LoVo (cell line): Measurements from ENCODE around the gene RPS19.
"Not testable (repeated sequence)": the region's sequence is repeated elsewhere in the genome, so short reads cannot be mapped to it uniquely, and the experiment has no call there.

Experiments
- DNase-seq: peaks from one replicate; pipeline ENCODE4 v3.0.0-alpha.2; 2016; ENCODE audit warnings: low spot score

Gene RPS19

DNA sequence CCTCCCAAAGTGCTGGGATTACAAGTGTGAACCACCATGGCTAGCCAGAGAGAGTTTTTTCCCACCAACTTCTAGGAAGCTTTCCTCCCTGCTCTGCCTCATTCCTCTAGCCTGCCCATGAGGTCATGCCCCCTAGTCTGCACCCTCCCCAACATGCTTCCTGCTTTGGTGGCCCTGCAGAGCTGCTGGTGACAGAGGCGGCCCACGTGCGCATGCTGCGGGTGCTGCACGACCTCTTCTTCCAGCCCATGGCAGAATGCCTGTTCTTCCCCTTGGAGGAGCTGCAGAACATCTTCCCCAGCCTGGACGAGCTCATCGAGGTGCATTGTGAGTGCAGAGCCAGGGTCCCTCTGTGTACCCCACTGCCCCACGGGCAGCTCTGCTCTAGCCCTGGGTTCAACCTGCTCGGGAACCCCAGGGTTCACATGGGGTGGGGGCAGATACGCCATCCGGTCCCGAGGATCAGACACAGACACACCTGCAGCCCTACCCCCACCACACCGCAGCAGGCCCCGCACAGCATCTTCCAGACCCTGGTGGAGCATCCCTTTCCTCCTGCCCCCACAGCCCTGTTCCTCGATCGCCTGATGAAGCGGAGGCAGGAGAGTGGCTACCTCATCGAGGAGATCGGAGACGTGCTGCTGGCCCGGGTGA lies 41.8 kb downstream of the RPS19 start:
- DNase-seq, result no peak

GRCh38 chr19:41902594-41902993 lies 42.5 kb downstream of the RPS19 start:
- DNase-seq, result no peak

DNA sequence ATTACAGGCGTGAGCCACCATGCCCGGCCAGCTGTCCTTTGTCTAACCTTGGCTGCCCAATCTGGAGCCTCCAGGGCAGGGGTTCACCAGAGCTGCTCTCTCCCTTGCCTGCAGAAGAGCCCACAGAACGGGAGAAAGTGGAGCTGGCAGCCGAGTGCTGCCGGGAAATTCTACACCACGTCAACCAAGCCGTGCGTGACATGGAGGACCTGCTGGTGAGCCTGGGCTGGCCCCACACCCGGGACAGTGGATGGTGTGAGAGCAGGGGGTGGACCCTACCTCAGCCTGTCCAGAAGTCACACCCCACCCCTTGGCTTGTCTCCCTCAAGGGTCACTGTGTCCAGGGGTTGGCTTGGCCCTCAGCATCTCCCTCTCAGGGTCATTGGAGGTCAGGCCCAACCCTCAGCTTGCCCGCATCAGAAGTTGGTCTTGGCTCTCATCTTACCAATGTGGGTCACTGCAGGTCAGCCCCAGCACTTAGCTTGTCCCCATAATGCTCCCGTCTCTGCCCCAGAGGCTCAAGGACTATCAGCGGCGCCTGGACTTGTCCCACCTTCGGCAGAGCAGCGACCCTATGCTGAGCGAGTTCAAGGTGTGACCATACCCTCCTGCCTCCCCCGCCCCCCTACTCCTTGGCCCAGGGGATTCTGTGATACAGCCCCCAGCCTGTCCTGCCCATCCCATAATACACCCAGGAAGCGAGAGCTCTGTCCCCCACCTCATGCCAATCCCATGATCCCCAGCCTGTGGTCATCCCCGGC lies 43.3 kb downstream of the RPS19 start:
- no peak for DNase-seq

- DNase-seq, result peak; percentile 88
Observed at GRCh38 chr19:41904118-41904870, 44.2 kb downstream of the RPS19 start.

DNA sequence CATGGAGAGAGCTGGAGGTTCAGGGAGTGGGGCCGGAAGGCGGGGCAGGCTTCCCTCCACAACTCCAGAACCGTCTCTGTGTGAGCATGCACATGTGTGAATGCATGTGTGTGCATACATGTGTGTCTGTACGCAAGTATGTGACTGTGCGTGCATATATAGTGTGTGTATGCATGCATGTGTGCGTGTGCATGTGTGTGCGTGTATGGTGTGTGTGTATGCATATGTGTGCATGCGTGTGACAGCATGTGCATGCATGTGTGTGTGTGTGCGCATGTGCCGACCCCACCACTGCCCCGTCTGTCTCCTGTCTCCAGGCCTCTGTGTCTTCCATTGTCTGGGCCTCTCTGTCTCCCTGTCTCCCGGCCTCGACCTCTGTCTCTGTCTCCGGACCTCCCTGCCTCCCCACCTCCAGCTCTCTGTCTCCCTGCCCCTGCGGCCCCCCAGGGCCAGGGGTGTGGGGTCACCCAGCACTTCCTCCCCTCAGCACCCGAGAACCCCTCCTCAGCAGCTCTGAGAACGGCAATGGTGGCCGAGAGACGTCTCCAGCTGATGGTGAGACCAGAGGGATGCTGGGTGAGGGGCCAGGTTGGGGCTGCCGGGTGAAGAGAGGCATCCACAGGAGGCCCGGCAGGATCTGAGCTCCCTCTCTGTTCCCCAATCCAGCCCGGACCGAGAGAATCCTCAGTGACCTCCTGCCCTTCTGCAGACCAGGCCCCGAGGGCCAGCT lies 45.4 kb downstream of the RPS19 start:
- DNase-seq, result no peak

DNA sequence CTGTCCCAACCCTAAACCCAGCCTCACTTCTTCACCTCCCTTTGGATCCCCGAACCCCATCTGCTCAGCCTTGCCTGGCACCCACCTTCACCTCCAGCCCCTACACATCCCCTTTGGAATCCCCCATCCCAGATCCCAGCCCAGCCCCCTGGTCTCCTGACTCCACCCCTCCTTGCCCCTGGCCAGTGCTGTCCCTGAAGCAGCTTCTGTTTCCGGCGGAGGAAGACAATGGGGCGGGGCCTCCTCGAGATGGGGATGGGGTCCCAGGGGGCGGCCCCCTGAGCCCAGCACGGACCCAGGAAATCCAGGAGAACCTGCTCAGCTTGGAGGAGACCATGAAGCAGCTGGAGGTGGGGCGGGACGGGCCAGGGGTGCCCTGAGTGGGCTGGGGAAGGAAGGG lies 46.2 kb downstream of the RPS19 start:
- no peak for DNase-seq

GRCh38 chr19:41906916-41907680 lies 47.0 kb downstream of the RPS19 start:
- no peak for DNase-seq

DNA sequence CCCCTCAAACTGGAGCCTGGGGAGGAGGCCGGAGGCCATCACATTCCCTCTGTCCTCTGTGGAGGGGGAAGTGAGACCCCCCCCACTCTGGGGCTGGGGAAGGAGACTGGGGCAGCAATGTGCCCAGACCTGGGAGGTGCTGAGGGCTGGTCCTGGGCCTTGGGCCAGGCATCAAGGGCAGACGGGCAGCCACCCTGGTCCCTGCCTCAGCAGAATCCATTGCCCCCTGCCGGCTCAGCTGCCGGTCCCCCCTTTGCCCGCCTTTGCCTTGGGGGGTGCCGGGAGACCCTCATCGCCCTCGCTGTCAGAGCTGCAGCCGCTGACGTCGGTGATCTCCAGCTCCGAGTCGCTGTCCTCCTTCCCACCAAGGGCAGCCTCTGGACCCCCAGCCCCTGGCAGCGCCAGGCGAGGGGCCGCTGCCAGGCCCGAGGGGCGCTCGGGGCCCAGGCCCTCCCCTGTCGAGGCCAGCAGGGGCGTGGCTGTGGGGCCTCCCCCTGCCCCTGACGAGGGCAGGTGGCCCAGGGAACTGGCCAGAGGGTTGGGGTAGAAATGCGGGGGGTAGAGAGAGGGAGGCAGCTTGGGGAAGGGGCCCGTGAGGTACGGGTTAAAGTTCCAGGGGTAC lies 48.0 kb downstream of the RPS19 start:
- no peak for DNase-seq

DNA sequence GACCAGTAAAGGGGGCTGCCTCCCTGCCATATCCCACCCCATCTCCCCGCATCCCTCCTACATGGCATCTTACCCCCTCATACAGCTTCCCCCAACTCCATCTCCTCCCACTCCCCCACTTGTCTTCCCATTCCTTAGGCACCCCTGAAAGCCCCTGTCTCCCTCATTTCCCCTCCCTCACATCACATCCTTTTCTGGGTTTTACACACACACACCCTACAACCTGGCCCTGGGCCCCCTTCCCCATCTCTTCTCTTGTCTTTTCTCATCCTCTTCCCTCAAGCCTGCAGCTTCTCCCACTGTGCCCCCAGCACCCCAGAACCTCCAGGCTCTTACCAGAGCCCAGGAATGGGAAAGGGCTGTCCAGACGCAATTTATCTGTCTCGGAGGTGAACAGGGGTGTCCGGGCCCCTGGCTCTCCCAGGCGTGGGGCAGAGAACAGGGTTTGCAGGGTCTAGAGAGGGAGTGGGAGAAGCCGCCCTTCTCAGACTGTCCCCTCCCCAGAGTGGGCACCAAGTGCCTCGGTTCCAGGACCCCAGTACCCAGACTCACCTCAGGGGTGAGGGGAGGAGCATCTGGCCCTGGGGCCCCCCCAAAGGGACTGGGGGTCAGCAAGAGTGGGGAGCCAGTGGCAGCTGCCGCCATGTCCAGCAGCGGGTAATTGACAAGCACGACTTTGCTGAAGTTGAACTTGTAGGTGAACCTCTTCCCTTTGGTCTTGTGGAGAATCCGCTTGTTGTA lies 48.8 kb downstream of the RPS19 start:
- no peak for DNase-seq

GRCh38 chr19:41909706-41910105 lies 49.7 kb downstream of the RPS19 start:
- no peak for DNase-seq

DNA sequence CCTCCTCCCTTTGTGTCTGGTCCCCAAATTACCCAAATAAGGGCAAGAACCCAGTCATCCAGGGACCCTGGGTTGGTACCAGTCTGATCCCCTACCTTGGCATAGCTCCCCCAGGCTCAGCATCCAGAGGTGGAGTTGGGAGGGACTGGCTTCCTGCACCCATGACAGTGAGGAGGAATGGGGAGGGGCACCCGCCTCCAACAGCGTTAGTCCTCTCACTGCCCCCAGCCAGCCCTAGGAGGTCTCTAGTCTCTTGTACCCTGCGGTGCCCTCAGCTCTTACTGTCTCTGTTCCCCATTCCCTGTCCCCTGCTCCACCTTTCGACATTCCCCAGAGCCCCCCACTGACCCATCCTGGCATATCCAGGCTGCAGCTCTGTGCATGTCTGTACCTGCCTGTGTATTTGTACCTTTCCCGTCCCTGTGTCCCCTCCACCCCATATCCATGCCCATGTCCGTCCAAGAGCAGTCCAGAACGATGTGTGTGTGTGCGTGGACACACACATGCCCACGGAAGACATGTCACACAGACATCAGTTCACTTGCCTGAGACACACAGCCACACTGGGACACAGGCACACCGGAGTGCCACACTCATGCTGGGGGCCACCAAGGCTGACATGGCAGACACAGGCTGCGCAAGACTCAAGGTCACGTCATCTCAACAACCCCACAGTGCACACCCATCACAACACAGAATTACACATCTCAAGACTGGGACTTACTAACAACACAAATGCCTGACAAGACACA lies 50.4 kb downstream of the RPS19 start:
- DNase-seq, result no peak

DNA sequence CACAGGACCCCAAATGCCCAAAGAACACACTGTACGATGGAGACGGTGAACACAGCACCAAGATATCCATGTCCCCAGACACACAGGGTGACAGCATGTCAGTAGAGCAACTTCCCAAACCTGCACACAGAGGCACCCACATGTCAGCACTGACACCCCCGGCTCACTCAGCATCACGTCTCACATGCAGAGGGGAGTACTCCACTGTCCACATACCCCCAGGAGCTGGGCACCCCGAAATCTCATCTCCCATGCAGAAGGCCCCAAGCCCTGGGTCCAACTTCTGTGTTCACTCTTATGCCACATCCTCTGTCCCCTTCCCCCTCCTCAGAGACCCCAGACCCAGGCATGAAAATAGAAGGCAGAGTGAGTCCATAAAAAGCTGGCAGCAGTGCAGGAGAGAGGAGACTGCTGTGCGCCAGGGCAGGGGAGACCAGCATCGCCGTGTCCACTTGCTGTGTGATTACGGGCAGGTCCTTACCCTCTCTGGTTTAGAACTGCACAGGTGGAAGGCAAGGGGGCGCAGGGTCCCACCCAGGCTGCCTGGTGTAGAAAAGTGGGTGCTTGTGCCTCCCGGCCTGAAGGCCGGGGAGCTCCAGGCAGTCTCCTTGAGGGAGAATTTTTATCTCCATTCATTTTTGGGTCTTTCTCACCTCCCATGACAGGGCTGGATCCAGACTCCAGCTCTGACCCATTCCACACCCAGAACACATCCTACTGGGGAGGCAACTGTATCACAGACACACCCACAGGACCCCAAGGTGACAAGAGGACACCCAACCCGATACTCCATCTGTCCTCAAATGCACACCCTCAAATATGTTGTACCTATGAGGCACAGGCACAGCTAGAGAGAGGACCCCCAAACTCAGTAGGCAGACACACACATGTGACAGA lies 51.2 kb downstream of the RPS19 start:
- DNase-seq, result no peak

DNA sequence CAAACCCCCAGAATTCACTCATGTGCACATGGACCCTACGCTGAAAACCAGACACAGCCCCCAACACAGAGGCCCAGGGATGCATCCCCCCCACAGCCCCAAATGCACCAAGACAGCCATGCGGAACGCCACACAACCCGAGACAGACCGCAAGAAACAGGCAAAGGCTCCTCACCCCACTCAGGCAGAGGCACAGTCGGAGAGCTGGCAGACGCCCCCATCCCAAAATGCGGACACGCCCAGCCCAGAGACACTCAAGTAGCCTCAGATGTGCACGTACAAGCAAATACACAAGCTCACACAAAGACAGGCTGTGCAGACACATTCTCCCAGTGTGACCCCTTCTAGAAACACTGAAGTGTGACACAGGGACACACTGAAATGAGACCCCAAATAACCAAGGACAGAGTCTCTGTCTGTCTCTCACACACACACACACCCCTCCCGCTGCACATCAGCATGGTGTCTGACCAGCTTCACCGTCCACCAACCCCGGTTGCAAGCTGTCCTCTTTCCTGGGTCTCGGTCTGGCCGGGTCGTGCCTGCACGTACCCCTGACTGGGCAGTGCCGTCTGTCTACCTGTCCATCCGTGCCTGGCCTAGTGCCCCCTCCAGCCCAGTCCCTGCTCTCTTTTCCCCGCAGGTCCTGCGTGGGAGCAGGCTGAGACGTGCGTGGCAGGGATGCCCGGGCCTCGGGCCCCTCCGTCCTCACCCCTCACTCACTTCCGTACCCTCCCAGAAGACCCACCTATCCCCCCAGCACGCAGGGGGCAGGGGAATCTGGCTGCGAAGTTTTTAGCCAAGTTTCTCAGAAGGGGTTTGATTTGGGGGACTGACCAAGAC lies 52.1 kb downstream of the RPS19 start:
- no peak for DNase-seq

DNA sequence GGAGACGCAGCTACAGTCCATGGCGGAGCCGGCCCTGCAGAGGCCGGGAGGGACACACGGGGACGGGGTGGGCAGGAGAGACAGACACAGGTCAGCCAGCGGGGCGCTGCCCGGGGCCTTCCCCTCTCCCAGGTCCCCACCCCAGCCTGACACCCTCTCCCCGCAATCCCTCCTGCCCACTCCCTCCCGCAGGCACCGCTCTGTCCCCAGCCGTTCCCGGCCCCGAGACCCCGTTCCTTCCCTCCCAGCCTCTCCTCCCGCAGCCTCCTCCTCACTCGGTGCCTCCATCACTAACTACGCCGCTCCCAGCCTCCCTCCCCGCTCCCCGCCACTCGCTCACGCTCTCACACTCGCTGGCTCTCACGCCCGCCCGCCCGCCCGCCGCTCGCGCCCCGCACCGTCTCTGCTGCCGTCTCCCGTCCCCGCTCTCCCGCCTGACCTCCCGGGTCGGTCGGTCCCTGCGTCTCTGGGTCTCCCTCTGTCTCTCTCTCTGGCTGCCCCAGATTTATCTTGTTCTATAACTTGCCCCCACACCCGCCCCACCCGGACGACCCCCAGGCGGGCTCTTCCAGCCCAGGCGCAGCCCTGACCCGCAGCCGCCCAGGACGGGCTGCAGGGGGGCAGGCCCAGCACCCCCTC lies 53.0 kb downstream of the RPS19 start:
- DNase-seq, result no peak

- no peak for DNase-seq
Observed at GRCh38 chr19:41913538-41914423, 53.7 kb downstream of the RPS19 start.

DNA sequence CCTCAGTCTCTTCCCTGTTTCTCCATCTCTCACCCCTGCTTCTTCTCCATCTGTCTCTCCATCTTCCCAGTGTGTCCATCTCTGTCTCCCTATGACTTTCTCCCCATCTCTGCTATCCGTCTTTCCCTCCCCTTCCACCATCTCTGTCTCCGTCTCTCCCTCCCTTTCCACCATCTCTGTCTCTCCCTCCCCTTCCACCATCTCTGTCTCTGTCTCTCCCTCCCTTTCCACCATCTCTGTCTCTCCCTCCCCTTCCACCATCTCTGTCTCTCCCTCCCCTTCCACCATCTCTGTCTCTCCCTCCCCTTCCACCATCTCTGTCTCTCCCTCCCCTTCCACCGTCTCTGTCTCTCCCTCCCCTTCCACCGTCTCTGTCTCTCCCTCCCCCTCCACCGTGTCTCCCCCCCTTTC lies 54.4 kb downstream of the RPS19 start:
- DNase-seq, result not testable (repeated sequence)
